GM12872 (cell line): ENCODE data around the gene CFAP20.

Experiments used
- CTCF ChIP-seq: IDR thresholded peaks from 3 replicates; pipeline ENCODE4 v1.5.1; 2011; ENCODE audit warnings: low read depth, mild to moderate bottlenecking, low read length, moderate library complexity; ENCODE audit not compliant: insufficient read depth

Gene CFAP20

GRCh38 chr16:58107709-58108108, 21.5 kb downstream of the CFAP20 start:
- TF ChIP-seq CTCF = no peak

GRCh38 chr16:58107228-58107627, 22.0 kb downstream of the CFAP20 start:
- peak; percentile 13; the same call in 1 of the 3 replicates for TF ChIP-seq CTCF

GRCh38 chr16:58105631-58106030, 23.6 kb downstream of the CFAP20 start:
- no peak for TF ChIP-seq CTCF

GRCh38 chr16:58102665-58103392, 26.4 kb downstream of the CFAP20 start:
- no peak for TF ChIP-seq CTCF

GRCh38 chr16:58099956-58100300, 29.3 kb downstream of the CFAP20 start:
- TF ChIP-seq CTCF = no peak

GRCh38 chr16:58099097-58099955, 29.9 kb downstream of the CFAP20 start:
- TF ChIP-seq CTCF = no peak

- no peak for TF ChIP-seq CTCF
These were observed 30.7 kb downstream of the CFAP20 start for GRCh38 chr16:58098207-58099096.
